Pons (tissue), 1 donor: ENCODE data around the gene SF3A1.
"Not testable (repeated sequence)": the region's sequence is repeated elsewhere in the genome, so short reads cannot be mapped to it uniquely, and the experiment has no call there.

Experiments
- DNase-seq: peaks from one replicate; pipeline ENCODE4 v3.0.0-alpha.2; 2016; ENCODE audit warnings: low spot score

Gene SF3A1

GRCh38 chr22:30351226-30351625, 5.5 kb downstream of the SF3A1 start:
- DNase-seq, result no peak

GRCh38 chr22:30348809-30349208, 7.9 kb downstream of the SF3A1 start:
- DNase-seq, result no peak

- DNase-seq, result no peak
Observed at GRCh38 chr22:30348404-30348803, 8.3 kb downstream of the SF3A1 start.

GRCh38 chr22:30347255-30347892, 9.3 kb downstream of the SF3A1 start:
- DNase-seq, result no peak

GRCh38 chr22:30344447-30345200, 12.1 kb downstream of the SF3A1 start:
- no peak for DNase-seq

- DNase-seq, result peak; percentile 91
Observed at GRCh38 chr22:30340911-30341685, 15.6 kb downstream of the SF3A1 start.

GRCh38 chr22:30338802-30339201, 17.9 kb downstream of the SF3A1 start:
- DNase-seq, result no peak

GRCh38 chr22:30338341-30338740, 18.4 kb downstream of the SF3A1 start:
- not testable (repeated sequence) for DNase-seq

- peak; percentile 40 for DNase-seq
Observed at GRCh38 chr22:30337461-30337778, 19.3 kb downstream of the SF3A1 start.

- no peak for DNase-seq
Observed at GRCh38 chr22:30336752-30337460, 19.8 kb downstream of the SF3A1 start.

- no peak for DNase-seq
Observed at GRCh38 chr22:30335236-30335635, 21.5 kb downstream of the SF3A1 start.

- no peak for DNase-seq
Observed at GRCh38 chr22:30334646-30335045, 22.0 kb downstream of the SF3A1 start.

GRCh38 chr22:30333707-30334087, 23.0 kb downstream of the SF3A1 start:
- DNase-seq, result no peak

- no peak for DNase-seq
Observed at GRCh38 chr22:30332994-30333706, 23.5 kb downstream of the SF3A1 start.

GRCh38 chr22:30332551-30332950, 24.1 kb downstream of the SF3A1 start:
- peak; percentile 84 for DNase-seq

GRCh38 chr22:30328466-30329049, 28.1 kb downstream of the SF3A1 start:
- DNase-seq, result no peak

GRCh38 chr22:30327864-30328345, 28.8 kb downstream of the SF3A1 start:
- DNase-seq, result no peak

- DNase-seq, result peak; percentile 82
Observed at GRCh38 chr22:30326706-30327362, 29.9 kb downstream of the SF3A1 start, which contains the start of gene TBC1D10A. Gene TBC1D10A (minus strand): TSS chr22:30326941. CDS start chr22:30326881, 60 bp downstream.

GRCh38 chr22:30326255-30326705, 30.4 kb downstream of the SF3A1 start:
- no peak for DNase-seq

GRCh38 chr22:30325724-30326254, 30.9 kb downstream of the SF3A1 start:
- no peak for DNase-seq
